Measurements from ENCODE around the gene NTNG1.

DNA sequence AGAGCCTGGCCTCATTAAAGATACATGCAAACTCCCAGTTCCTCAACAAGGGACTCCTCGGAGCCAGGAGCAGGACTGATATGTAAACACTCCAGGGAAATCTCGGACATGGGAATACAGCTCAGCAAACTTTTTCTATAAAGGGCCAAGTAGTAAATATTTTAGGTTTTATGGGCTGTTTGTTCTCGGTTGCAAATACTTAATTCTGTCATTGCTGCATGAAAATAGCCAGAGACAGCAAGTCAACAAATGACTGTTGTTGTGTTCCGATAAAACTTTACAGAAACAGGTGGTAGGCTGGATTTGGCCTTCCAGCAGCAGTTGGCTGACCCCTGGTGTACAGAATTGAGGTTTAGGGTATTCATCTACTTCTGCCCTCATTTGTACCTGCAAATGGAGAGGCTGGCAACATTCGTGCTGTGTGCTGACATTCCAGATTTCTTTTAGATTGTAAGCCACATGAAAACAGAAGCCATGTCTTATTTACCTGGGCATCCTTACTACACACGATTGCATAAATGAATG lies 360.3 kb downstream of the NTNG1 start:
- TF ChIP-seq, protein P1, sequence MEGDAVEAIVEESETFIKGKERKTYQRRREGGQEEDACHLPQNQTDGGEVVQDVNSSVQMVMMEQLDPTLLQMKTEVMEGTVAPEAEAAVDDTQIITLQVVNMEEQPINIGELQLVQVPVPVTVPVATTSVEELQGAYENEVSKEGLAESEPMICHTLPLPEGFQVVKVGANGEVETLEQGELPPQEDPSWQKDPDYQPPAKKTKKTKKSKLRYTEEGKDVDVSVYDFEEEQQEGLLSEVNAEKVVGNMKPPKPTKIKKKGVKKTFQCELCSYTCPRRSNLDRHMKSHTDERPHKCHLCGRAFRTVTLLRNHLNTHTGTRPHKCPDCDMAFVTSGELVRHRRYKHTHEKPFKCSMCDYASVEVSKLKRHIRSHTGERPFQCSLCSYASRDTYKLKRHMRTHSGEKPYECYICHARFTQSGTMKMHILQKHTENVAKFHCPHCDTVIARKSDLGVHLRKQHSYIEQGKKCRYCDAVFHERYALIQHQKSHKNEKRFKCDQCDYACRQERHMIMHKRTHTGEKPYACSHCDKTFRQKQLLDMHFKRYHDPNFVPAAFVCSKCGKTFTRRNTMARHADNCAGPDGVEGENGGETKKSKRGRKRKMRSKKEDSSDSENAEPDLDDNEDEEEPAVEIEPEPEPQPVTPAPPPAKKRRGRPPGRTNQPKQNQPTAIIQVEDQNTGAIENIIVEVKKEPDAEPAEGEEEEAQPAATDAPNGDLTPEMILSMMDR (IDR thresholded peaks at IDR 0.05) = no peak
- no peak for TF ChIP-seq POLR2A (IDR thresholded peaks at IDR 0.05; ENCODE audit: low read depth)

Measured in esophagus muscularis mucosa (tissue), 3 donors.